Muscle of leg (tissue), 11 donors: ENCODE measurements around the gene CYP19A1. TPM values are rescaled to one million over a fixed set of nuclear protein-coding genes. Genes with fewer than 3 reads are reported as not detected.

Experiments
- DNase-seq: peaks from one replicate; pipeline ENCODE4 v3.0.0; 2013
- H3K27ac ChIP-seq: one replicate; pipeline ENCODE4 v1.5.1; 2013; ENCODE audit warnings: mild to moderate bottlenecking, low read length, control low read depth
- H3K27me3 ChIP-seq: one replicate; pipeline ENCODE4 v1.6.1; 2013; ENCODE audit warnings: low read length; ENCODE audit not compliant: control insufficient read depth, insufficient read depth
- H3K36me3 ChIP-seq: one replicate; pipeline ENCODE4 v1.6.1; 2013; ENCODE audit warnings: low read length; ENCODE audit not compliant: control insufficient read depth, insufficient read depth
- H3K4me1 ChIP-seq: one replicate; pipeline ENCODE4 v1.6.1; 2013; ENCODE audit warnings: low read length; ENCODE audit not compliant: control insufficient read depth, insufficient read depth
- H3K4me3 ChIP-seq: one replicate; pipeline ENCODE4 v1.5.1; 2013; ENCODE audit warnings: low read length, control low read depth
- H3K9me3 ChIP-seq: replicated peaks from 2 replicates; pipeline ENCODE4 v1.6.1; 2013; ENCODE audit warnings: low read depth, low read length; ENCODE audit not compliant: control insufficient read depth
- WGBS: methylation state at CpG from one replicate; pipeline ENCODE4 v1.1.5; 2013; ENCODE audit warnings: missing lambda C conversion rate; ENCODE audit not compliant: insufficient coverage; 5-methylcytosine and 5-hydroxymethylcytosine counted together
- polyA plus RNA-seq, 8 donors: library from polyadenylated mRNA; unstranded; fragments of 120-200 nt; gene quantifications; one replicate each; pipeline versions ENCODE4 v1.2.1 to v1.2.3, GENCODE V29; 2013; ENCODE audit warnings: inconsistent platforms in 1 of 8, low replicate concordance in 1 of 8; ENCODE audit not compliant: insufficient read length in 8 of 8, insufficient read depth in 1 of 8
- total RNA-seq: library from RNA; stranded (reverse); fragments of 120-200 nt; gene quantifications from one replicate; pipeline ENCODE4 v1.2.4, GENCODE V29; 2013

The CYP19A1 gene
- total and polyA plus RNA-seq, 9 donors = 0.51 to 2.0 (median 0.66) TPM

- Histone ChIP-seq H3K9me3 (no peaks in the 10 kb centered on the region), H3K4me3 (no peak overlapping the region), H3K27me3 (no peaks in the 10 kb centered on the region), H3K27ac (no peak overlapping the region), H3K4me1 (peaks cover under 1% of the 10 kb centered on the region), H3K36me3 (no peaks in the 10 kb centered on the region)
- DNase-seq = no peak
- 82% methylated on average over 4 of the region's 4 CpGs for WGBS
Measured at GRCh38 chr15:51328926-51329325, 9.5 kb downstream of the CYP19A1 start.

DNA sequence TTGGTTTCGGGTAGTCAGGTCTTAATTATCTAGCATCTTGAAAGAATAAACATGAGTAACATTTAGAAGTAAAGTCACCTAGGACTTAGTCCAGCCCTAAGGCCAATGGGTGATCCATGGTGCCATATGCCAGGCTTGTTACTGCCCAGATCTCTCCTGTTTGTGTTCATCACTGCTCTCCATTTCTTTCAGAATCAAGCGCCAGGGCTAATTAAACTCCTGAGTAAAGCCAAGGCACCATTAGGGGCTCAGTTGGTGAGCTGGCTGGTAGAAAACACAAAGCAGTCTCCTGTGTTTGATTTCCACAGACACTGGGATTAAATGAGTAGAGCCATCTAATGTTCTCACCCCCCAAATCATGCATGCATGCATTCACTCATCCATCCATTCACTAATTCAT is 11.3 kb downstream of the CYP19A1 start:
- Histone ChIP-seq H3K27ac (no peak overlapping the region), H3K4me1 (peaks cover 14% of the 10 kb centered on the region), H3K9me3 (no peaks in the 10 kb centered on the region), H3K27me3 (no peaks in the 10 kb centered on the region), H3K36me3 (no peaks in the 10 kb centered on the region), H3K4me3 (no peak overlapping the region)
- no peak for DNase-seq
- WGBS = no CpG with 5 or more reads among the region's 2 CpGs

- 100% methylated on average over 2 of the region's 3 CpGs for WGBS
- no peaks in the 10 kb centered on the region for H3K27me3 ChIP-seq
- H3K9me3 ChIP-seq = no peaks in the 10 kb centered on the region
- no peak overlapping the region for H3K27ac ChIP-seq
- peaks cover 19% of the 10 kb centered on the region for H3K4me1 ChIP-seq
- H3K36me3 ChIP-seq = no peaks in the 10 kb centered on the region
- DNase-seq = no peak
- no peak overlapping the region for H3K4me3 ChIP-seq
Measured at GRCh38 chr15:51325167-51325566, 13.2 kb downstream of the CYP19A1 start.

DNA sequence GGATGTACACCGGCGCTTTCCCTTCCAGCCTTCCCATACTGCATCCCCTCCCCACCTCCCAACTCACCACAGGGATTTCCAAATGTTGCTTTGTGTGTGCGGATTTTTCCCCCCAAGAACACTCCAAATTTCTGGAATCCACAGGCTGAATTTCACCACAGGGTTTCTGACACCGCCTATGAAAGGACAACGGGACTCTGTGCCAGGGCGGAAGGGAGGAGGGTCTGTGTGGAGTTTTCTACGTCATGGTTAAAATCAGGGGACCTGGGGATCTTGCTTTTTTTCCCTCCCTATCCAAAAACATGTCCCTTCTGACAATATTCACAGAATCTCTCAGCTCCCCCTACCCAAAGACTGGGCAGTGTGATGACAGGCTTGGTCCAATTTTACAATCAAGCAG is 14.6 kb downstream of the CYP19A1 start:
- Histone ChIP-seq H3K27me3 (no peaks in the 10 kb centered on the region), H3K4me3 (no peak overlapping the region), H3K9me3 (no peaks in the 10 kb centered on the region), H3K27ac (peak overlapping the region; percentile 88), H3K36me3 (no peaks in the 10 kb centered on the region), H3K4me1 (peaks cover 21% of the 10 kb centered on the region)
- DNase-seq = no peak
- WGBS = no CpG with 5 or more reads among the region's 7 CpGs

DNA sequence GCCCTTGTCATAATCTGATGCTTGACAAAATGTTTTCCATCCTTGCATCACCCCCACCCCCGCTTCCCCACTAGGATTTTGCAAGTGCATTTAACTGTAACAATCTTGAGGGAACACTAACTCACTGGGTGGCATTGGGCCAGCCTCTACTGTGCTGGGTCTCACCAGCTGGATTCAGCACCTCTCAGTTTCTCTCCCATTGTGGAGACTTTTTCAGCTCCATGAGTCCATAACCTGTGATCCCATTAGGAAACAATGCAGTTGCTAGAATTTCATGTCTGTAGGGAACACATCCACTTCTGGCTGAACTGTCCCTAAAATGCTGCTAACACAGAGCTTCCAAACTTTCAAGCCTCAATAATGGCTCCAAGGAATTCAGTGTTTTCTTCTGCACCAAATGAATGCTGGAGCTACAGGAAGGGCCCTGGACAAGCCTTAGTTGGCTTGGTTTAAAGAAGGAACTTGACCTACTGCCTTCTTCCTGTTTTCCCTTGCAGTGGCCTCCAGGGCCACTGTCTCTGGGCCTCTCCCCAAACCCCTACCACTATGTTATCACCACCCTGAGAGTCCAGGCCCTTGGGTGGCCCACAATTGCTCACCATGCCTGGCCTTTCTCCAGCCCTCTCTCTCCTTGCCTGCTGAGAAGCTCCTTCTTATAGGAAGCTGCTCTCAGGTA is 15.6 kb downstream of the CYP19A1 start:
- Histone ChIP-seq H3K27ac (peak overlapping the region; percentile 88), H3K36me3 (no peaks in the 10 kb centered on the region), H3K9me3 (no peaks in the 10 kb centered on the region), H3K4me1 (peaks cover 21% of the 10 kb centered on the region), H3K27me3 (peaks cover 2% of the 10 kb centered on the region), H3K4me3 (no peak overlapping the region)
- peak; percentile 97 for DNase-seq
- 70% methylated on average over 1 of the region's 1 CpG for WGBS

DNA sequence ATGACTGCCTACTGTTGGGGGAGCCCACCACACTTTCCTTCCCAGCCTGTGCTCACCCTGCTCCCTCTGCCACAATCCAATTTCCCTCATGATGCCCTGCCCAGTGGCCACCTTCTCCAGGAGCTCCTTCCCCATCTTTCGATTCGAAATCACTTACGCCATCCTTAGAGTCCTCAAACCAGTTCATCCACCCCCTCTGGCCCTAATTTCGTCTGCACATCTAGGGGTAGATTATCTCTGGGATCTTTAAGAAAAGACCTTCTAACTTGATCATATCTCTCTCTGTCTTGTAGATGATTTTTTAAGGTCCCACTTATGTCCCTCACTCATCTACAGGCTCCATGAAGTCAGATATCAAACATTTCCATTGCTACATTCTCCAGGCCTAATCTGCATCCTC is 17.1 kb downstream of the CYP19A1 start:
- Histone ChIP-seq H3K27ac (no peak overlapping the region), H3K4me3 (no peak overlapping the region), H3K9me3 (no peaks in the 10 kb centered on the region), H3K4me1 (peaks cover 21% of the 10 kb centered on the region), H3K36me3 (no peaks in the 10 kb centered on the region), H3K27me3 (peaks cover 2% of the 10 kb centered on the region)
- WGBS = no CpG with 5 or more reads among the region's 4 CpGs
- no peak for DNase-seq

DNA sequence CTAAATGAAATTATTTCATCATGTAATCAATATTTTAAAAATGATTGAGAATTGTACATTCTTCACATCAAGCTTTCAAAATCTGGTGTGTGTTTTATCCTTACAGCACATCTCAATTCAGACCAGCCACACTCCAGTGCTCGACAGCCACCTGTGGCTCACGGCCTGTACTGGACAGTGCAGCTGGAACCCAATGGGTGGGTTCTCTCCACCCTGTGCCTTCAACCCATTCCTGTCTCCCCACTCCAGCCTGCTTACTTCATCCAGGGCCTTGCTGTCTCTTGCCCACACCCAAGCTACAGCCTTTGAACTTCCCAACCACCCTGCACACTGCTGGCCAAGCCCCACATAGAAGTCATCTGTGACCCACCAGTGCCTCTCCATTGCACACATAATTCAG is 17.6 kb downstream of the CYP19A1 start:
- Histone ChIP-seq H3K36me3 (no peaks in the 10 kb centered on the region), H3K4me3 (no peak overlapping the region), H3K27ac (peak overlapping the region; percentile 3), H3K4me1 (peaks cover 21% of the 10 kb centered on the region), H3K9me3 (no peaks in the 10 kb centered on the region), H3K27me3 (peaks cover 2% of the 10 kb centered on the region)
- no peak for DNase-seq
- WGBS = 76% methylated on average over 2 of the region's 2 CpGs

DNA sequence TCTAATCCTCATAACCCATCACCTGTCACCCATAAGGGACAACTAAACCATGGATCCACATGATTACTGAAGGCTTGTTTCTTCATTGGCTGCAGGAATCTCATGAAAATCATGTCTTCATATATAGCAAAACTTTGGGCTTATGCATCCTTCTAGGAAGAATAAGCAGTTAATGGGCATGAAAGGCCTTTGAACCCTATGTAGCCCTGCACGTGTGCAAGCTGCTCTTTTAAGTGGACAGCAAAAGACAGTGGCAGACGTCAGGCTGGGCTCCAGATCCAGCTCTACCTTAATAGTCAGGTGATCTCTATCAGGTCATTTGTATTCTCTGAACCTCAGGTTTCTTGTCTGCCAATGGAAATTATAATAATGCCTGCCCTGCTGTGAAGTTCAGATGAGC is 18.9 kb downstream of the CYP19A1 start:
- peaks cover 2% of the 10 kb centered on the region for H3K27me3 ChIP-seq
- peaks cover 21% of the 10 kb centered on the region for H3K4me1 ChIP-seq
- H3K9me3 ChIP-seq = no peaks in the 10 kb centered on the region
- no peak overlapping the region for H3K4me3 ChIP-seq
- H3K27ac ChIP-seq = no peak overlapping the region
- WGBS = no CpG with 5 or more reads among the region's 2 CpGs
- no peaks in the 10 kb centered on the region for H3K36me3 ChIP-seq
- DNase-seq = no peak

GRCh38 chr15:51318382-51319150 is 19.8 kb downstream of the CYP19A1 start:
- H3K4me1 ChIP-seq = peaks cover 17% of the 10 kb centered on the region
- WGBS = 67% methylated on average over 4 of the region's 7 CpGs

GRCh38 chr15:51316636-51317035 is 21.8 kb downstream of the CYP19A1 start:
- Histone ChIP-seq H3K4me3 (no peak overlapping the region), H3K27me3 (peaks cover 2% of the 10 kb centered on the region), H3K9me3 (no peaks in the 10 kb centered on the region), H3K27ac (peak overlapping the region; percentile 62), H3K4me1 (peaks cover 11% of the 10 kb centered on the region), H3K36me3 (no peaks in the 10 kb centered on the region)
- WGBS = no CpG with 5 or more reads among the region's 1 CpG
- DNase-seq = peak; percentile 85

More at GRCh38 chr15:51318382-51319150, 19.8 kb downstream of the CYP19A1 start:
- H3K4me3 ChIP-seq = no peak overlapping the region
- no peak for DNase-seq
- H3K36me3 ChIP-seq = no peaks in the 10 kb centered on the region
- no peak overlapping the region for H3K27ac ChIP-seq
- H3K27me3 ChIP-seq = peaks cover 2% of the 10 kb centered on the region
- no peaks in the 10 kb centered on the region for H3K9me3 ChIP-seq
